Sigmoid colon (tissue), 4 donors: ENCODE data around the gene KIAA1549.

ENCODE experiments used
- EP300 ChIP-seq, 4 donors: sonication (generic); formaldehyde crosslinking; IDR thresholded peaks; one replicate each; pipeline ENCODE4 v1.6.1; 2017; ENCODE audit warnings: antibody characterized with exemption in 4 of 4
- TF ChIP-seq, protein P1 (sequence below), 4 experiments: fragments of 450-650 bp in 3 of 4; fragments of 200-600 bp in 1 of 4; IDR thresholded peaks; one replicate each; pipeline ENCODE4 v1.5.1; 2016 to 2019; ENCODE audit warnings: antibody characterized with exemption in 4 of 4, mild to moderate bottlenecking in 3 of 4, moderate library complexity in 2 of 4

DNA sequence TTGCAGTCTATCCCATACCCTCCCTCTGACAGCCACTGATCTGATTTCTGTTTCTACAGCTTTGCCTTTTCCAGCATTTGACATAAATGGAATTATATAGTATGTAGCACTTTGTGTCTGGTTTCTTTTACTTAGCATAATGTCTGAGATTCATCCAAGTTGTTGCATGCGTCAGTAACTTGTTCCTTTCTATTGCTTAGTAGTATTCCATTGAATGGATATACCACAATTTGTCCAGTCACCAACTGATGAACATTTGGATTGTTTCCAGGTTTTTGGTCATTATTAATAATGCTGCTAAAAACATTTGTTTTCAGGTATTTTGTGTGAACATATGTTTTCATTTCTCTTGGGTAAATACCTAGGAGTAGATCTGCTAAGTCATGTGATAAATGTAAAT, 6.5 kb upstream of the KIAA1549 start:
- TF ChIP-seq, protein P1, sequence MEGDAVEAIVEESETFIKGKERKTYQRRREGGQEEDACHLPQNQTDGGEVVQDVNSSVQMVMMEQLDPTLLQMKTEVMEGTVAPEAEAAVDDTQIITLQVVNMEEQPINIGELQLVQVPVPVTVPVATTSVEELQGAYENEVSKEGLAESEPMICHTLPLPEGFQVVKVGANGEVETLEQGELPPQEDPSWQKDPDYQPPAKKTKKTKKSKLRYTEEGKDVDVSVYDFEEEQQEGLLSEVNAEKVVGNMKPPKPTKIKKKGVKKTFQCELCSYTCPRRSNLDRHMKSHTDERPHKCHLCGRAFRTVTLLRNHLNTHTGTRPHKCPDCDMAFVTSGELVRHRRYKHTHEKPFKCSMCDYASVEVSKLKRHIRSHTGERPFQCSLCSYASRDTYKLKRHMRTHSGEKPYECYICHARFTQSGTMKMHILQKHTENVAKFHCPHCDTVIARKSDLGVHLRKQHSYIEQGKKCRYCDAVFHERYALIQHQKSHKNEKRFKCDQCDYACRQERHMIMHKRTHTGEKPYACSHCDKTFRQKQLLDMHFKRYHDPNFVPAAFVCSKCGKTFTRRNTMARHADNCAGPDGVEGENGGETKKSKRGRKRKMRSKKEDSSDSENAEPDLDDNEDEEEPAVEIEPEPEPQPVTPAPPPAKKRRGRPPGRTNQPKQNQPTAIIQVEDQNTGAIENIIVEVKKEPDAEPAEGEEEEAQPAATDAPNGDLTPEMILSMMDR (IDR thresholded peaks at IDR 0.05), result no peak
- TF ChIP-seq EP300 (IDR thresholded peaks at IDR 0.05), result no peak
